Measurements from ENCODE around the gene SCN3A. TPM values are rescaled to one million over a fixed set of nuclear protein-coding genes. Genes with fewer than 3 reads are reported as not detected.

The SCN3A gene
- total RNA-seq, 1 experiment from 2014 or later, result not detected

- BruUV-seq (replicated peaks), result no TSS peak
- peaks cover 2% of the 10 kb centered on the region for H3K27me3 Mint-ChIP-seq (ENCODE audit: insufficient read depth, unreplicated experiment)
- DNase-seq, result no peak
- no peaks in the 10 kb centered on the region for H3K36me3 Mint-ChIP-seq (ENCODE audit: insufficient read depth, unreplicated experiment)
- no peaks in the 10 kb centered on the region for H3K9me3 ChIP-seq
- no peak for TF ChIP-seq CTCF (IDR thresholded peaks at IDR 0.05; ENCODE audit: insufficient read depth in 1 of 2, low read depth in 1 of 2, low read length in 1 of 2, severe bottlenecking in 1 of 2, unreplicated experiment in 1 of 2)
- no peak overlapping the region for H3K4me3 ChIP-seq (ENCODE audit: low read depth, low read length)
- intact Hi-C loops (cut with micrococcal nuclease; ENCODE audit: unreplicated experiment), result no loop called here
- no peak overlapping the region for H3K4me3 Mint-ChIP-seq (ENCODE audit: unreplicated experiment)
- H3K4me1 ChIP-seq, result no peaks in the 10 kb centered on the region
- no peaks in the 10 kb centered on the region for H3K4me1 Mint-ChIP-seq (ENCODE audit: low read depth, unreplicated experiment)
- CTCF ChIA-PET, result no interaction called here
- POLR2A ChIA-PET, result no interaction called here
- no peaks in the 10 kb centered on the region for H3K9me3 Mint-ChIP-seq (ENCODE audit: unreplicated experiment)
- H3K36me3 ChIP-seq (ENCODE audit: control insufficient read depth, insufficient read depth, low read length), result no peaks in the 10 kb centered on the region
- no peak overlapping the region for H3K27ac Mint-ChIP-seq (ENCODE audit: unreplicated experiment)
- H3K27me3 ChIP-seq (replicated peaks; ENCODE audit: control insufficient read depth, insufficient read depth, low read length), result no peaks in the 10 kb centered on the region
These were observed 39.6 kb downstream of the SCN3A start for GRCh38 chr2:165164201-165164600.

- no peaks in the 10 kb centered on the region for H3K36me3 ChIP-seq (ENCODE audit: control insufficient read depth, insufficient read depth, low read length)
- TF ChIP-seq CTCF (IDR thresholded peaks at IDR 0.05; ENCODE audit: insufficient read depth in 1 of 2, low read depth in 1 of 2, low read length in 1 of 2, severe bottlenecking in 1 of 2, unreplicated experiment in 1 of 2), result no peak
- no peak for DNase-seq
- H3K4me3 ChIP-seq (ENCODE audit: low read depth, low read length), result no peak overlapping the region
- no peaks in the 10 kb centered on the region for H3K27me3 ChIP-seq (replicated peaks; ENCODE audit: control insufficient read depth, insufficient read depth, low read length)
- no peak overlapping the region for H3K27ac Mint-ChIP-seq (ENCODE audit: unreplicated experiment)
- H3K4me3 Mint-ChIP-seq (ENCODE audit: unreplicated experiment), result no peak overlapping the region
- no peaks in the 10 kb centered on the region for H3K36me3 Mint-ChIP-seq (ENCODE audit: insufficient read depth, unreplicated experiment)
- H3K27me3 Mint-ChIP-seq (ENCODE audit: insufficient read depth, unreplicated experiment), result peaks cover 2% of the 10 kb centered on the region
- H3K9me3 ChIP-seq, result no peaks in the 10 kb centered on the region
- BruUV-seq (replicated peaks), result no TSS peak
- ChIA-PET CTCF (no interaction called here), POLR2A (no interaction called here)
- H3K4me1 Mint-ChIP-seq (ENCODE audit: low read depth, unreplicated experiment), result no peaks in the 10 kb centered on the region
- no peaks in the 10 kb centered on the region for H3K9me3 Mint-ChIP-seq (ENCODE audit: unreplicated experiment)
- H3K4me1 ChIP-seq, result no peaks in the 10 kb centered on the region
- intact Hi-C loops (cut with micrococcal nuclease; ENCODE audit: unreplicated experiment), result no loop called here
These were observed 40.1 kb downstream of the SCN3A start for GRCh38 chr2:165163761-165164160.

GRCh38 chr2:165162466-165162865 lies 41.4 kb downstream of the SCN3A start:
- TF ChIP-seq CTCF (IDR thresholded peaks at IDR 0.05; ENCODE audit: insufficient read depth in 1 of 2, low read depth in 1 of 2, low read length in 1 of 2, severe bottlenecking in 1 of 2, unreplicated experiment in 1 of 2), result no peak
- no peaks in the 10 kb centered on the region for H3K36me3 Mint-ChIP-seq (ENCODE audit: insufficient read depth, unreplicated experiment)
- H3K27me3 Mint-ChIP-seq (ENCODE audit: insufficient read depth, unreplicated experiment), result peaks cover 2% of the 10 kb centered on the region
- Histone ChIP-seq H3K36me3 (ENCODE audit: control insufficient read depth, insufficient read depth, low read length) (no peaks in the 10 kb centered on the region), H3K4me1 (no peaks in the 10 kb centered on the region), H3K9me3 (no peaks in the 10 kb centered on the region), H3K27me3 (replicated peaks; ENCODE audit: control insufficient read depth, insufficient read depth, low read length) (no peaks in the 10 kb centered on the region), H3K4me3 (ENCODE audit: low read depth, low read length) (no peak overlapping the region)
- no peaks in the 10 kb centered on the region for H3K9me3 Mint-ChIP-seq (ENCODE audit: unreplicated experiment)
- DNase-seq, result no peak
- H3K27ac Mint-ChIP-seq (ENCODE audit: unreplicated experiment), result no peak overlapping the region
- CTCF ChIA-PET, result no interaction called here
- H3K4me1 Mint-ChIP-seq (ENCODE audit: low read depth, unreplicated experiment), result no peaks in the 10 kb centered on the region
- POLR2A ChIA-PET, result no interaction called here
- intact Hi-C loops (cut with micrococcal nuclease; ENCODE audit: unreplicated experiment), result no loop called here
- BruUV-seq (replicated peaks), result no TSS peak
- no peak overlapping the region for H3K4me3 Mint-ChIP-seq (ENCODE audit: unreplicated experiment)
